Activated CD4-positive, alpha-beta T cell treated with anti-CD3 and anti-CD28 coated beads, Interleukin-2, Interleukin-6, amounts not matched to agents 100 ng/mL and 50 ng/mL, durations not matched to agents 16 hours and 8 hours (primary cell): ENCODE data around the gene LRCH1.
A peak's percentile ranks its signal among the peaks of the same experiment; 100 is the strongest.

ENCODE experiments used
- DNase-seq: peaks from one replicate; pipeline ENCODE4 v3.0.0-alpha.2; 2020

Gene LRCH1

GRCh38 chr13:46668302-46668720 is 115.3 kb downstream of the LRCH1 start:
- peak; percentile 68 for DNase-seq

GRCh38 chr13:46668931-46669525 is 116.1 kb downstream of the LRCH1 start:
- no peak for DNase-seq

- DNase-seq, result no peak
These were observed 119.5 kb downstream of the LRCH1 start for GRCh38 chr13:46672338-46673090.

GRCh38 chr13:46675016-46675415 is 122.0 kb downstream of the LRCH1 start:
- DNase-seq, result no peak

DNA sequence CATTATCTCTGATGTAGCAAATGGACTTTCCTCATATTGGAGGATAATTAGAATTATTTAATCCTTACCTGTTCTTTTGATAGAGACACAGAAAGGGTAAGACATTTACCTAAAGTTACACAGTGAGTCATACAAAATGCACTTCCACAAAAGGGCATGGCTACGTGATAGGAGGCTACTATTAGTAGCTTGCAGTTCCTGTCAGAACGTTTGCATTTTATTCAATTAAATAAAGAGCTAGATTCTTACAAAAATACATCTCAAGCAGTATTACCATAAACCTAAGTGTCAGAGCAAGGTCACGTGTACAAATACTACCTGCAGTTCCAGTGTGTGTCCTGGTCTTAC is 123.4 kb downstream of the LRCH1 start:
- no peak for DNase-seq

DNA sequence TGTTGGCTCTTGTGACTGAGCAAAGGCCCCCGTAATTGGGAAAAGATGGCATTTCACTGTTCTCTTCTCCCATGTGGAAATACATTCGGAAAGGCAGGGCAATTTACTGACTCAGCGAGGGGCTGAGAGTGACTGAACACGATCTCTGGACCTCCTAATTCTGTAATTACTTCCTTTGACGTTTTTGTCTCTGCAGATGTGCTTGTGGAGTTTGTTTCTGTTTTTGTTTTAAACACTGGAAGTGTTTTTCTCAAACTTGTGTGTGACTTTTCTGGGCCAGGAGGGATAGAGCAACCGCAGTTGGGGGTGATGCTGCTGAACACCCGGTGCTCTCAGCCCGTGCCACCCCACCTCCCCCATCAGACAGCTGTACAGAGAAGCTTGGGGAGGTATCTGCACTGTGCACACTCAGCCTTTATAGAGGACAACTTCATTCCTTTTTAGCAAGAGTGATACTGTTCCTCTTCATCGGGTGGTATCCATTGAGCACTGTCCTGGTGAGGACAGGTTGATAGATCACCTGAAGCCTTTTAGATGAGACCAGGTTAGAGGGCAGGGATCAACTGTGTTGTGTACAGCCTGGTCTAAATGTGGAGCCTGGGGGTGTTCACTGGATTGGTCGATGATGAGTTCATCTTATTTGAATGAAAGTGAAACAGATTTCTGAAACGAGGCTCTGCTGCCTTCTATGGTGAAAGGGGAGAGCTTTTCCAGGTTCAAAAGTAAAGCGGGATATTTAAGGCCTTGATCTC is 126.6 kb downstream of the LRCH1 start:
- DNase-seq, result peak; percentile 31

DNA sequence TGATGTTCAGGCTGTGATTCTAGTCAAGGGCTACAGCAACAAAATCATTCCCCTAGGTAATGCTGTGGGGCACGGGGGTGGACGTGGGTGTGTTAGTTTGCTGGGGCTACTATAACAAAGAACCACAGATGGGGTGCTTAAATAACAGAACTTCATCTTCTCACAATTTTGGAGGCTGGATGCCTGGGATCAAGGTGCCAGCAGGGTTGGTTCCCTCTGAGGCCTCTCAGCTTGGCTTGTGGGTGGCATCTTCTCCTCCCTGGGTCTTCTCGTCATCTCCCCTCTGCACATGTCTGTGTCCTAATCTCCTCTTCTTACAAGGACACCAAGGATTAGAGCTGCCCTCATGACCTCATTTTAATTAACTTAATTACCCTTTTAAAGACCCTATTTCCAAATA is 129.0 kb downstream of the LRCH1 start:
- DNase-seq, result no peak

DNA sequence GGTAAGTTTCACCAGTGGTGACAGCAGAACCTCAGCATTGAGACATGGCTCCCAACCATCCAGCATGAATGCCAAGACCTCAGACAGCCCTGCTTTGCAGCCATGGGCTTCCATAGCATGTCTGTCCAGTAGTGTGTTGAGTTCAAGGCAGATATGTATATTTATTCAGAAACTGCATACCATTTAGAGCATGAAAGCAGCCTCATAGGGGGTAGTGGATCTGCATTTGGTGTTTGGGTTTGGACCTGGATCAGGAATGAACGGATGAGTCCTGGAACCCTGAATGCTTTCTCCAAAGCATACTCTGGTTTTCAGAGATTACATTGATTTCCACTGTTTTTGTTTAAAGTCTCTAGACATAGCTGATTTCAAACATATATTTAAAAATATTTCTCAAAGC is 129.7 kb downstream of the LRCH1 start:
- no peak for DNase-seq

- DNase-seq, result peak; percentile 45
These were observed 130.8 kb downstream of the LRCH1 start for GRCh38 chr13:46683676-46684260.

DNA sequence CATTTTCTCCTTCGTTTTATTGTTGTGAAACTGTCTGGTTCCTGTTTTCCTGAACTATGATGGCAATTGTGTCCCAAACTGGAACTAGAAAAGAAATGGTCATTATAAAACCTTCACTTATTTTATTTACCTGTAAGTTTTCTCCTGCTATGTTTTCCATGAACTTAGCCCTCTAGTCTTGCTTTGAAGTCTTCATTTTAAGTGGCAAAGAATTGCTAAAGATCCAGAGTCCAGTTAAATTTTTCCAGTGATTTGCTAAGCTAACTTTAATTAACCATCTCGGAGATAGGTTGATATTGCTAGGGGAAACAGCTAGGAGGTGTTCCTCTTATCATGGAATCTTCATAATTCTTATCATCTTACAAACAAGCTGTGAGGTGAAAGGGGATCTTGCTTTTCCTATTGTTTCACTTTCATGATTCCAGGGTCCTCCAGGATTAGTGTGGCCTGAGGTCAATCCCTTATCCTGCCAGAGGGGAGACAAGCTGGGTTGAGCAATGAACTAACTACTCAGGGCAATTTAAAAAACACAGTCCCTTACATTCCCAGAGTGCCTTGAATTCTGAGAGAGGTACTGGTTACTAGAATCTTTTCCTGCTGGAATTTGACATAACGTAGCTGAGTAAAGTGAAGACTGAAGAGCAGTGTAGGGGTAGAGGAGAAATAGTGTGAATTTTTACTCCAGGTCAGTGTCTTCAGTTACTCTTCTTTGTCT is 131.5 kb downstream of the LRCH1 start:
- DNase-seq, result no peak

DNA sequence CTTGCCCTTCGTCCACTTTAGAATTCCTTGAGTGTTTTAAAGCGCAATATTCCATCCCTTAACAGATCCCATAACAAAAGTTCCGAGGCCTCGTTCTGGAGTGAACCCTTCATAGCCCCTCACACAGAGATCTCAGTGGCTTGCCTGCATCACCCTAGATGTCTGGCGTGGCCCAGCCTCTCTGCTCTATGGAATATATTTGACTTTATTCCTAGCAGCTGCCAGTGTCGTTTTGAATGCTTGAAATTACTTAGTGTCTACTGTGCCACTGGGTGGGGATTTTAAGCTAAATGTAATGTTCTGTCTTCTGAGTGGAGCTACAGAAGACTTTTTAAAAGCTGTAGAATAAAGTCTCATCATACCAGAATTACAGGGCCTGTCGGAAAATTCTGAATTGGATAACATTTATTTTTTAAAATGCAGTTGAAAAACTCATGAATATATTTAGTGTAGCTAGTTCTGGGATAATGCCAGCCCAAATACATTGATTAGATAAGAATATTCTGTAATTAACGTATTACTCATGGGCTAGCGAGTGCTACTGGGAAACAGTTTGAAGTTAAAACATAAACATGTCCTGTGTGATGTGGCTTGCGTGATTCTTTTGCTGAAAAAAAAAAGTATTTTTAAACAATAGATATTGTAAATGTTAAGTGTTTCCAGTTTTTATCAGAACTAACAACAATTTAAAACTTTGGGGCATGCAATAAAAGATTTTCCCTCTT is 132.2 kb downstream of the LRCH1 start:
- DNase-seq, result no peak

GRCh38 chr13:46686171-46686570 is 133.2 kb downstream of the LRCH1 start:
- no peak for DNase-seq

GRCh38 chr13:46687810-46688209 is 134.8 kb downstream of the LRCH1 start:
- peak; percentile 30 for DNase-seq

GRCh38 chr13:46688306-46688705 is 135.3 kb downstream of the LRCH1 start:
- DNase-seq, result no peak

DNA sequence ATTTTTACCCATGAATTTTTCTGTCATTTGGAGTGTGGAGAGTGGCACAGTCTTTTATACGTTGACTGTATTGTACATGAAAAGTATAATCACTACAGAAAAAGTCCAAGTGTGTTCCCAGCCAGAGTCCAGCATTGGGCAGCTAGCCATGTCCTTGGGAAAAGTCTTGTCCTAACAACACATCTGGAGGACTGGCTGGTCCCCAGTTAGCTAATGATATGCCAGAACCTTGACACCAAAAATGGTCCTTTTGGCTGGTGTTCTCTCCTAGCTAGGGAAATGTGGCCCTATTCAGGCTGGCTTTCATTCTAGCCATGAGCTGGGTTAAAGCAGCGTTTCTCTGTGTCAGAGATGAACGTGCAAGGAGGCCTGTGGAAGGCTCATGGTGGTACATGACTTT is 145.0 kb downstream of the LRCH1 start:
- DNase-seq, result no peak

DNA sequence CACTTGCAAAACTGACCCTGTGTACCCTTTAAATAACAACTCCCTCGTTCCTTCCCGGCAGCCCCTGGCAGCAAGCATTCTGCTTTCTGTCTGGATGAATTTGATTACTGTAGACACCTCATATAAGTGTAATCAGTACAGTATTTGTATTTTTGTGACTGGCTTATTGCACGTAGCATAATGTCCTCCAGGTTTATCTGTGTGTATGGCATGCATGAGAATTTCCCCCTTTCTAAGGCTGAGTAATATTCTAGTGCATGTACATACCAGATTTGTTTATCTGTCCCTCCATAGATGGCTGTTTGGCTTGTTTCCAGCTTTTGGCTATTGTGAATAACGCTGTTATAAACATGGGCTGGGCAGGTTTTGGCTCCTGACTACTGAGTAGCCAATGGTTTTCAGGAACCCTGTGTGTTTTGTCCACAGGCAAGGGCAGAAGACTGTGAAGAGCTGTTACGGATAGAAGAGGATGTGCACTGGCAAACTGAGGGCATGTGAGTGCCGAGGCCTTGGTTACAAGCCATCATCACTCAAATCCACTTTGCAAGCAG is 146.0 kb downstream of the LRCH1 start:
- no peak for DNase-seq

GRCh38 chr13:46712524-46712923 is 159.6 kb downstream of the LRCH1 start:
- no peak for DNase-seq

- DNase-seq, result no peak
These were observed 162.4 kb downstream of the LRCH1 start for GRCh38 chr13:46715363-46715762.

GRCh38 chr13:46716821-46717220 is 163.9 kb downstream of the LRCH1 start:
- DNase-seq, result no peak

GRCh38 chr13:46717275-46717674 is 164.3 kb downstream of the LRCH1 start:
- no peak for DNase-seq

- DNase-seq, result no peak
These were observed 164.9 kb downstream of the LRCH1 start for GRCh38 chr13:46717856-46718255.

GRCh38 chr13:46720189-46720588 is 167.2 kb downstream of the LRCH1 start:
- no peak for DNase-seq
